ENCODE data around the gene CLEC16A.

CLEC16A gene

GRCh38 chr16:11045441-11045840 lies 101.1 kb downstream of the CLEC16A start:
- TF ChIP-seq GATA1 (IDR thresholded peaks at IDR 0.05; ENCODE audit: low read depth, low read length) = no peak
- no peak for TF ChIP-seq POLR2A (IDR thresholded peaks at IDR 0.05; ENCODE audit: low read length)
- DNase-seq = no peak

GRCh38 chr16:11045846-11046245 lies 101.5 kb downstream of the CLEC16A start:
- TF ChIP-seq POLR2A (IDR thresholded peaks at IDR 0.05; ENCODE audit: low read length) (no peak), GATA1 (IDR thresholded peaks at IDR 0.05; ENCODE audit: low read depth, low read length) (no peak)
- DNase-seq = no peak

GRCh38 chr16:11046382-11046931 lies 102.1 kb downstream of the CLEC16A start:
- no peak for TF ChIP-seq POLR2A (IDR thresholded peaks at IDR 0.05; ENCODE audit: low read length)
- TF ChIP-seq GATA1 (IDR thresholded peaks at IDR 0.05; ENCODE audit: low read depth, low read length) = no peak
- DNase-seq = no peak

GRCh38 chr16:11047057-11047456 lies 102.7 kb downstream of the CLEC16A start:
- no peak for DNase-seq
- TF ChIP-seq POLR2A (IDR thresholded peaks at IDR 0.05; ENCODE audit: low read length) (no peak), GATA1 (IDR thresholded peaks at IDR 0.05; ENCODE audit: low read depth, low read length) (no peak)

- DNase-seq = no peak
- no peak for TF ChIP-seq GATA1 (IDR thresholded peaks at IDR 0.05; ENCODE audit: low read depth, low read length)
- no peak for TF ChIP-seq POLR2A (IDR thresholded peaks at IDR 0.05; ENCODE audit: low read length)
Measured at GRCh38 chr16:11047939-11048800, 103.8 kb downstream of the CLEC16A start.

GRCh38 chr16:11049396-11050059 lies 105.2 kb downstream of the CLEC16A start:
- TF ChIP-seq POLR2A (IDR thresholded peaks at IDR 0.05; ENCODE audit: low read length) = no peak
- TF ChIP-seq GATA1 (IDR thresholded peaks at IDR 0.05; ENCODE audit: low read depth, low read length) = no peak
- DNase-seq = no peak

GRCh38 chr16:11050536-11050935 lies 106.2 kb downstream of the CLEC16A start:
- no peak for TF ChIP-seq POLR2A (IDR thresholded peaks at IDR 0.05; ENCODE audit: low read length)
- TF ChIP-seq GATA1 (IDR thresholded peaks at IDR 0.05; ENCODE audit: low read depth, low read length) = no peak
- DNase-seq = no peak

- DNase-seq = no peak
- TF ChIP-seq POLR2A (IDR thresholded peaks at IDR 0.05; ENCODE audit: low read length) = no peak
- TF ChIP-seq GATA1 (IDR thresholded peaks at IDR 0.05; ENCODE audit: low read depth, low read length) = no peak
Measured at GRCh38 chr16:11050944-11051343, 106.6 kb downstream of the CLEC16A start.

- DNase-seq = no peak
- TF ChIP-seq POLR2A (IDR thresholded peaks at IDR 0.05; ENCODE audit: low read length) (no peak), GATA1 (IDR thresholded peaks at IDR 0.05; ENCODE audit: low read depth, low read length) (no peak)
Measured at GRCh38 chr16:11051430-11051829, 107.1 kb downstream of the CLEC16A start.

- DNase-seq = no peak
- TF ChIP-seq POLR2A (IDR thresholded peaks at IDR 0.05; ENCODE audit: low read length) = no peak
- TF ChIP-seq GATA1 (IDR thresholded peaks at IDR 0.05; ENCODE audit: low read depth, low read length) = no peak
Measured at GRCh38 chr16:11051879-11052808, 107.8 kb downstream of the CLEC16A start.

- no peak for DNase-seq
- TF ChIP-seq GATA1 (IDR thresholded peaks at IDR 0.05; ENCODE audit: low read depth, low read length) = no peak
- TF ChIP-seq POLR2A (IDR thresholded peaks at IDR 0.05; ENCODE audit: low read length) = no peak
Measured at GRCh38 chr16:11053916-11054460, 109.6 kb downstream of the CLEC16A start.

GRCh38 chr16:11056090-11056992 lies 112.0 kb downstream of the CLEC16A start:
- TF ChIP-seq GATA1 (IDR thresholded peaks at IDR 0.05; ENCODE audit: low read depth, low read length) = no peak
- TF ChIP-seq POLR2A (IDR thresholded peaks at IDR 0.05; ENCODE audit: low read length) = no peak
- peak in 1 of 2 experiments; percentile 10 for DNase-seq
